HG02759 (cell line): ENCODE results near the gene GNB4.

Experiments
- ATAC-seq: cut with Tn5 transposase; IDR thresholded peaks from one replicate; pipeline ENCODE4 v1.9.1; 2021; ENCODE audit warnings: mild to moderate bottlenecking, moderate library complexity; ENCODE audit not compliant: unreplicated experiment

The GNB4 gene

GRCh38 chr3:179438841-179439240 lies 12.4 kb downstream of the GNB4 start:
- ATAC-seq: peak; percentile 90

GRCh38 chr3:179436517-179436916 lies 14.8 kb downstream of the GNB4 start:
- ATAC-seq: no peak

- ATAC-seq: no peak
Measured at GRCh38 chr3:179432451-179432850, 18.8 kb downstream of the GNB4 start.

- peak; percentile 69 for ATAC-seq
Measured at GRCh38 chr3:179432021-179432420, 19.2 kb downstream of the GNB4 start.

- no peak for ATAC-seq
Measured at GRCh38 chr3:179430277-179430870, 20.9 kb downstream of the GNB4 start.

GRCh38 chr3:179428876-179429548 lies 22.3 kb downstream of the GNB4 start:
- ATAC-seq: no peak

- ATAC-seq: no peak
Measured at GRCh38 chr3:179425075-179425474, 26.2 kb downstream of the GNB4 start.

- no peak for ATAC-seq
Measured at GRCh38 chr3:179421500-179421899, 29.8 kb downstream of the GNB4 start.

- ATAC-seq: no peak
Measured at GRCh38 chr3:179418610-179419009, 32.7 kb downstream of the GNB4 start.

- no peak for ATAC-seq
Measured at GRCh38 chr3:179416681-179417080, 34.6 kb downstream of the GNB4 start.

- ATAC-seq: no peak
Measured at GRCh38 chr3:179415377-179415776, 35.9 kb downstream of the GNB4 start.

- no peak for ATAC-seq
Measured at GRCh38 chr3:179414804-179415203, 36.5 kb downstream of the GNB4 start.

- no peak for ATAC-seq
Measured at GRCh38 chr3:179410999-179411398, 40.3 kb downstream of the GNB4 start.

GRCh38 chr3:179410331-179410730 lies 40.9 kb downstream of the GNB4 start:
- ATAC-seq: no peak

- ATAC-seq: no peak
Measured at GRCh38 chr3:179404307-179404706, 47.0 kb downstream of the GNB4 start.

- ATAC-seq: no peak
Measured at GRCh38 chr3:179402963-179403362, 48.3 kb downstream of the GNB4 start.

- ATAC-seq: no peak
Measured at GRCh38 chr3:179401561-179401960, 49.7 kb downstream of the GNB4 start.

- ATAC-seq: no peak
Measured at GRCh38 chr3:179398574-179399231, 52.6 kb downstream of the GNB4 start.

GRCh38 chr3:179391906-179392305 lies 59.4 kb downstream of the GNB4 start:
- ATAC-seq: no peak

GRCh38 chr3:179376474-179376873 lies 74.8 kb downstream of the GNB4 start:
- ATAC-seq: no peak

- ATAC-seq: no peak
Measured at GRCh38 chr3:179375091-179375999, 75.9 kb downstream of the GNB4 start.
